Melanocyte of skin (primary cell): ENCODE results near the gene ESRRB. TPM values are rescaled to one million over a fixed set of nuclear protein-coding genes. Genes with fewer than 3 reads are reported as not detected.

Experiments used
- total RNA-seq, 2 donors: library from RNA; depleted of rRNA; stranded (reverse); fragments of >200 nt; gene quantifications; 2 replicates each; pipeline ENCODE4 v1.2.3, GENCODE V29; 2012

The ESRRB gene
- total RNA-seq: under 1 TPM in 1 of 2 donors, not detected in 1; 0.34 TPM

DNA sequence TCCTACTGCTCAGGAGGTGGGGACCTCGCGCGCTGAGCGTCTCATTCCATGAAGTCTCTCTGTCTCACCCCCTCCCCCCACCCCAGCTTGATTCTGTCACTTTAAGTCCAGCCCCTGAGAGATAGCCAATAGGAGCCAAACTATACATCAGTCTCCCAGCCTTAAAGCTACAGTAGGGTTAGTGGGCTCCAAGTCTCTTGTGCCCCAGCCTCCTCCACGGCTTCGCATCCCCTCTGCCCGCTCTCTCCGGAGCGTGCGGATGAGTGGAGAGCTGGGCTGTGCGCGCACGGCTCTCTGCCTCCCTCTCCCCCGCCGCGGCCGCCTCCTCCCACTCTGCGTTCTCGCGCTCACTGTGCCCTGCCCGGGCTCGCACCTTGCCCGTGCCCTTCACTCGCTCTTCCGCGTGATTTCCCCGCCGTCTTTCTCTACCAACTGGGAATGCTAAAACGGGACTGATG, at the start of gene ESRRB:
TSS of gene ESRRB (plus strand) at position 191 of the 458 bp plus-strand sequence. CDS start at position 456, 265 bp downstream.

Other genes with a start within 250 kb of the ESRRB start
- gene GPATCH2L, start 224.2 kb upstream of the ESRRB start, total RNA-seq: 10 to 100 TPM; 43.4 to 46.3 TPM